Ishikawa (cell line): ENCODE data around the gene GATB.

ENCODE experiments used
- CEBPB ChIP-seq: IDR thresholded peaks from 2 replicates; pipeline ENCODE4 v1.6.1; 2012
- MAX ChIP-seq: IDR thresholded peaks from 2 replicates; pipeline ENCODE4 v1.6.1; 2012
- NFIC ChIP-seq: IDR thresholded peaks from 2 replicates; pipeline ENCODE4 v1.6.1; 2012
- RAD21 ChIP-seq: IDR thresholded peaks from 2 replicates; pipeline ENCODE4 v1.6.1; 2012; ENCODE audit warnings: low read depth
- REST ChIP-seq: IDR thresholded peaks from 2 replicates; pipeline ENCODE4 v1.6.1; 2012; ENCODE audit warnings: low read depth, mild to moderate bottlenecking
- TAF1 ChIP-seq: IDR thresholded peaks from 2 replicates; pipeline ENCODE4 v1.6.1; 2012; ENCODE audit warnings: low read depth, mild to moderate bottlenecking
- TEAD4 ChIP-seq: IDR thresholded peaks from 2 replicates; pipeline ENCODE4 v1.6.1; 2012
- USF1 ChIP-seq: IDR thresholded peaks from 2 replicates; pipeline ENCODE4 v1.6.1; 2012
- YY1 ChIP-seq: IDR thresholded peaks from 2 replicates; pipeline ENCODE4 v1.6.1; 2012; ENCODE audit warnings: low read depth

GRCh38 chr4:151760002-151760401, 805 bp downstream of the GATB start:
- TF ChIP-seq TAF1 = no peak
- no peak for TF ChIP-seq YY1
- no peak for TF ChIP-seq USF1
- TF ChIP-seq REST = no peak
- TF ChIP-seq MAX = no peak
- TF ChIP-seq NFIC = no peak
- no peak for TF ChIP-seq TEAD4
- TF ChIP-seq RAD21 = no peak
- TF ChIP-seq CEBPB = no peak
